Gastrocnemius medialis (tissue), 4 donors: ENCODE results near the gene COL27A1. TPM values are rescaled to one million over a fixed set of nuclear protein-coding genes. Genes with fewer than 3 reads are reported as not detected.

Source experiments
- ATAC-seq, 2 donors: fragments of 150-250 bp; one replicate each; pipeline ENCODE4 v1.9.1; 2016
- DNase-seq, 2 donors: peaks; one replicate each; pipeline ENCODE4 v3.0.0-alpha.2; 2019
- H3K27ac ChIP-seq, 4 donors: fragments of 200-600 bp; sonication (generic); 1 replicate in 1 of 4; 2 replicates in 3 of 4; pipeline ENCODE4 v1.5.1; 2016 to 2018; ENCODE audit warnings: mild to moderate bottlenecking in 2 of 4, moderate library complexity in 1 of 4
- H3K27me3 ChIP-seq, 3 donors: fragments of 200-600 bp; sonication (generic) in 2 of 3; 1 replicate in 1 of 3; 2 replicates in 2 of 3; pipeline versions ENCODE4 v1.5.1 to v1.6.0; 2016 to 2019; ENCODE audit warnings: mild to moderate bottlenecking in 1 of 3, moderate library complexity in 1 of 3
- H3K36me3 ChIP-seq, 2 donors: fragments of 200-600 bp; sonication (generic) in 1 of 2; one replicate each; pipeline ENCODE4 v1.5.1; 2017 to 2018
- H3K4me1 ChIP-seq, 2 donors: fragments of 200-600 bp; sonication (generic) in 1 of 2; one replicate each; pipeline ENCODE4 v1.5.1; 2016 to 2017; ENCODE audit warnings: mild to moderate bottlenecking in 2 of 2
- H3K4me3 ChIP-seq, 4 donors: fragments of 200-600 bp; sonication (generic) in 3 of 4; 1 replicate in 1 of 4; 2 replicates in 3 of 4; pipeline ENCODE4 v1.5.1; 2016 to 2019; ENCODE audit warnings: mild to moderate bottlenecking in 2 of 4
- H3K9me3 ChIP-seq, 3 donors: fragments of 200-600 bp; sonication (generic) in 2 of 3; 1 replicate in 1 of 3; 2 replicates in 2 of 3; pipeline ENCODE4 v1.5.1; 2016 to 2019
- POLR2A ChIP-seq, 2 donors: fragments of 450-650 bp; IDR thresholded peaks; one replicate each; pipeline ENCODE4 v1.6.1; 2017; ENCODE audit warnings: antibody characterized with exemption in 2 of 2, mild to moderate bottlenecking in 2 of 2, moderate library complexity in 2 of 2
- in situ Hi-C, 4 donors: fragments of 200-750 bp; cut with MboI; loops; one replicate each; pipeline versions ENCODE4 v1.15.0 to v1.8.0; 2017; ENCODE audit warnings: low sequenced_read_pairs in 4 of 4
- intact Hi-C: fragments of 100-400 bp; cut with DNase I; formaldehyde crosslinking; loops from one replicate; pipeline ENCODE4 v1.15.1; 2023; ENCODE audit warnings: low total_unique reads
- total RNA-seq, 4 donors: library from RNA; depleted of rRNA; stranded (reverse); fragments of >200 nt; gene quantifications; one replicate each; pipeline versions ENCODE4 v1.1.0 to v1.2.3, GENCODE V29; 2016
- TF ChIP-seq, protein P1 (sequence below), 5 experiments: fragments of 450-650 bp in 3 of 5; fragments of 200-600 bp in 2 of 5; sonication (generic) in 2 of 5; IDR thresholded peaks in 4 of 5; conservative IDR thresholded peaks in 1 of 5; 1 replicate in 4 of 5; 2 replicates in 1 of 5; pipeline ENCODE4 v1.5.1; 2016 to 2019; ENCODE audit warnings: antibody characterized with exemption in 5 of 5, mild to moderate bottlenecking in 3 of 5, moderate library complexity in 3 of 5

The COL27A1 gene
- total RNA-seq, 4 donors from 2014 or later, result 0.42 to 1.4 (median 0.95) TPM

DNA sequence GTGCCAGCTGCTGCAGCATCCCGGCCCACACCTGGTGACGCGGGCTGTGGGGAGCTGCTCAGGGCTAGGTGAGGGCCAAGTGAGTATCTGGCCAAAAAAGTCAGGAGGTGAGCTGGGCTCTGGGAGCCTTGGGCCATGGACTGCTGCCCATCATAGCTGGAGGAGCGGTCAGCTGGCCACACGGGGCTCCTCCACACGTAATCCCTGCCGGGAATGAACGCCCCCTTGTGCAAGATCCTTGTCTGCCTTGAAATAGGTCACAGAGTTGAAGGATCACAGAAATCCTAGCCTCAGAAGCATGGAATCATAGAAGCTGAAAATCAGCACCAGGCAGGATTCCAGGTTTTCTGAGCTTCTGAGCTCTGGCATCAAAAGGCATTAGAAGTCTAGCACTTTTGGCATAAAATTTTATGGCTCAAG is 16.8 kb upstream of the COL27A1 start:
- TF ChIP-seq, protein P1, sequence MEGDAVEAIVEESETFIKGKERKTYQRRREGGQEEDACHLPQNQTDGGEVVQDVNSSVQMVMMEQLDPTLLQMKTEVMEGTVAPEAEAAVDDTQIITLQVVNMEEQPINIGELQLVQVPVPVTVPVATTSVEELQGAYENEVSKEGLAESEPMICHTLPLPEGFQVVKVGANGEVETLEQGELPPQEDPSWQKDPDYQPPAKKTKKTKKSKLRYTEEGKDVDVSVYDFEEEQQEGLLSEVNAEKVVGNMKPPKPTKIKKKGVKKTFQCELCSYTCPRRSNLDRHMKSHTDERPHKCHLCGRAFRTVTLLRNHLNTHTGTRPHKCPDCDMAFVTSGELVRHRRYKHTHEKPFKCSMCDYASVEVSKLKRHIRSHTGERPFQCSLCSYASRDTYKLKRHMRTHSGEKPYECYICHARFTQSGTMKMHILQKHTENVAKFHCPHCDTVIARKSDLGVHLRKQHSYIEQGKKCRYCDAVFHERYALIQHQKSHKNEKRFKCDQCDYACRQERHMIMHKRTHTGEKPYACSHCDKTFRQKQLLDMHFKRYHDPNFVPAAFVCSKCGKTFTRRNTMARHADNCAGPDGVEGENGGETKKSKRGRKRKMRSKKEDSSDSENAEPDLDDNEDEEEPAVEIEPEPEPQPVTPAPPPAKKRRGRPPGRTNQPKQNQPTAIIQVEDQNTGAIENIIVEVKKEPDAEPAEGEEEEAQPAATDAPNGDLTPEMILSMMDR (IDR thresholded peaks at IDR 0.05 in 4 of 5, conservative IDR thresholded peaks at IDR 0.05 in 1 of 5), result no peak
- TF ChIP-seq POLR2A (IDR thresholded peaks at IDR 0.05), result no peak
- H3K4me1 ChIP-seq, result peaks cover 25 to 27% of the 10 kb centered on the region in 2 donors
- H3K9me3 ChIP-seq, result no peaks in the 10 kb centered on the region
- DNase-seq (no peak), ATAC-seq (no peak)
- H3K27ac ChIP-seq, result peak overlapping the region in 1 of 4 donors; percentile 58
- H3K4me3 ChIP-seq, result no peak overlapping the region
- H3K36me3 ChIP-seq, result no peaks in the 10 kb centered on the region
- no peaks in the 10 kb centered on the region for H3K27me3 ChIP-seq
- in situ Hi-C loops, result no loop called here
- intact Hi-C loops, result no loop called here

DNA sequence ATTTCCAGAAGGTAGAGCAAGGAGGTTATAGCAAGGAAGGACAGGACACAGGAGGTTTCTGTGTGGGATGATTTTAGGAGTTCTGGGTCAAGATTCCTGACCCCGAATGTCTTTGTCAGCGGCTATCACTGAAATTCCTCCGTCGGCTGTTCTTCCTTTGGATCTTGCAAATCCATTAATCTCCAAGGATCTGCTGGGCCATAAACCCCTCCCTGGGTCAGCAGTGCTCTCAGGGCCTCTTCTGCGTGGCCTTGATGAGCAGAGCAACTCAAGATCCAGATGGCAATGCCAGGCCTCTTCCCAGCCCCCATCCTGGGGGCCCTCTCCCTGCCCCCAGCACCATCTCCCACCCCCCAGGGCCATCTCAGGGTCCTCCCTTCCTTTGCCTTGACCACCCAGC is 16.3 kb upstream of the COL27A1 start:
- H3K4me3 ChIP-seq, result no peak overlapping the region
- ATAC-seq (no peak), DNase-seq (no peak)
- no peaks in the 10 kb centered on the region for H3K9me3 ChIP-seq
- in situ Hi-C loops, result no loop called here
- peak overlapping the region in 3 of 4 donors; percentile 35 to 58 (median 53) for H3K27ac ChIP-seq
- no peak for TF ChIP-seq POLR2A (IDR thresholded peaks at IDR 0.05)
- TF ChIP-seq, protein P1 (IDR thresholded peaks at IDR 0.05 in 4 of 5, conservative IDR thresholded peaks at IDR 0.05 in 1 of 5), result no peak
- intact Hi-C loops, result no loop called here
- H3K27me3 ChIP-seq, result no peaks in the 10 kb centered on the region
- H3K36me3 ChIP-seq, result no peaks in the 10 kb centered on the region
- peaks cover 25 to 27% of the 10 kb centered on the region in 2 donors for H3K4me1 ChIP-seq

DNA sequence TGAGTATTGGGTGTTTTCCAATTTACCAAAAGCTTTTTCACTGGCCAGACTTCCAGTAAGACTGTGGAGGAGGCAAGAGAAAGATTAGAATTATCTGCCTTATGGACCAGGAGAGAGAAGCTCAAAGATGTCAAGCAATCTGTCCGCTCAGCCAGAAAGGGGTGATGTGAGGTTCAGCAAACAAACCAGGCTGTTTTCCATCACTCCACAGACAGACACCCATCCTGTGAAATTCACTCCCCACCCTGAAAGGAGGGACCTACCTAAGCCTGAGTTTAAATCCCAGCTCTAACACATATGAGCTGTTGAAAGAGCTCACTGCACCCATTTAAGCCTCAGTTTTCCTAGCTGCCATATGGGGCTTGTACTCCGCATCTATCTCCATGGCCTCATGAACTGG is 14.9 kb upstream of the COL27A1 start:
- Histone ChIP-seq H3K4me1 (peaks cover 25 to 27% of the 10 kb centered on the region in 2 donors), H3K27ac (peak overlapping the region in 3 of 4 donors; percentile 53 to 62 (median 54)), H3K36me3 (no peaks in the 10 kb centered on the region), H3K4me3 (no peak overlapping the region), H3K9me3 (no peaks in the 10 kb centered on the region), H3K27me3 (no peaks in the 10 kb centered on the region)
- TF ChIP-seq, protein P1 (IDR thresholded peaks at IDR 0.05 in 4 of 5, conservative IDR thresholded peaks at IDR 0.05 in 1 of 5), result no peak
- TF ChIP-seq POLR2A (IDR thresholded peaks at IDR 0.05), result no peak
- ATAC-seq (no peak), DNase-seq (no peak)
- intact Hi-C loops, result no loop called here
- in situ Hi-C loops, result no loop called here

DNA sequence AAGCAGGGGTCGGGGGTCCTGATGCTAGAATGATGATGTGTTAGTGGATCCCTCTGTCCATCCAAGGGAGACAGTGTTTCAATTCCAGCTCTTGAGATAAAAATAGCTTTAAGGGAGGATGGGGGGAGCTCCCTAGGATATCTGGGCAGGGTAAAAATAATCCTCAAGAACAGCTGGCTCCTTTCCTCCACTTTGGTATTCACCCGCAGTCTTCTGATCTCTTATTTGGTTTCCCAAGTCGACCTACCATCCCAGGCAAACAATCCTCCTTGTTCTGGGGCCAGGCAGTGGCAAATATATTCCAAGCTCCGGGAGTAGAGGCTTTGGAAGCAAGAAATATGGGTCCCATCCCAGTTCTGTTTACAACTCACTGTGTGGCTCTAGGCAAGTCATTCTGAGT is 14.5 kb upstream of the COL27A1 start:
- intact Hi-C loops, result no loop called here
- in situ Hi-C loops, result no loop called here
- Histone ChIP-seq H3K4me3 (no peak overlapping the region), H3K4me1 (peaks cover 25 to 27% of the 10 kb centered on the region in 2 donors), H3K36me3 (no peaks in the 10 kb centered on the region), H3K9me3 (no peaks in the 10 kb centered on the region), H3K27me3 (no peaks in the 10 kb centered on the region), H3K27ac (peak overlapping the region; percentile 18 to 62 (median 50))
- DNase-seq (no peak), ATAC-seq (peak; percentile 50 to 75)
- TF ChIP-seq, protein P1 (IDR thresholded peaks at IDR 0.05 in 4 of 5, conservative IDR thresholded peaks at IDR 0.05 in 1 of 5), result no peak
- TF ChIP-seq POLR2A (IDR thresholded peaks at IDR 0.05), result no peak
